Left lung (tissue), 10 donors: Measurements from ENCODE around the gene AASS. TPM values are rescaled to one million over a fixed set of nuclear protein-coding genes. Genes with fewer than 3 reads are reported as not detected.

ENCODE experiments used
- ATAC-seq: fragments of 200-7000 bp; cut with Tn5 transposase; one replicate; pipeline ENCODE4 v1.9.1; 2020; ENCODE audit warnings: moderate library complexity
- DNase-seq, 4 donors: peaks; one replicate each; pipeline ENCODE4 v3.0.0-alpha.2; 2013 to 2020
- H3K27ac ChIP-seq, 2 donors: fragments of 200-600 bp; sonication (generic) in 1 of 2; one replicate each; pipeline versions ENCODE4 v1.5.0 to v1.8.0; 2020 to 2021
- H3K27me3 ChIP-seq, 2 donors: fragments of 200-600 bp; sonication (generic) in 1 of 2; one replicate each; pipeline versions ENCODE4 v1.5.0 to v1.8.0; 2020 to 2021
- H3K36me3 ChIP-seq, 2 donors: fragments of 200-600 bp; sonication (generic) in 1 of 2; one replicate each; pipeline versions ENCODE4 v1.5.0 to v1.8.0; 2020 to 2021
- H3K4me1 ChIP-seq, 2 donors: fragments of 200-600 bp; one replicate each; pipeline ENCODE4 v1.8.0; 2021
- H3K4me3 ChIP-seq, 2 donors: fragments of 200-600 bp; sonication (generic) in 1 of 2; one replicate each; pipeline versions ENCODE4 v1.5.0 to v1.8.0; 2020 to 2021; ENCODE audit warnings: mild to moderate bottlenecking in 1 of 2
- H3K9me3 ChIP-seq, 2 donors: fragments of 200-600 bp; sonication (generic) in 1 of 2; one replicate each; pipeline versions ENCODE4 v1.5.0 to v1.8.0; 2020 to 2021
- intact Hi-C, 2 donors: fragments of 100-400 bp; cut with DNase I; formaldehyde crosslinking; loops; one replicate each; pipeline versions ENCODE4 v1.11.2 to v1.14.2; 2022
- polyA plus RNA-seq, 6 donors: library from polyadenylated mRNA; unstranded; fragments of 120-200 nt; gene quantifications; one replicate each; pipeline ENCODE4 v1.2.1, GENCODE V29; 2013; ENCODE audit not compliant: insufficient read length in 6 of 6
- total RNA-seq, 2 donors: library from RNA; stranded (reverse); fragmentation: NEBNext Ultra II Directional; extraction: Animal tissue kit (Norgen Biotek cat#: 25700); gene quantifications; one replicate each; pipeline ENCODE4 v1.2.1, GENCODE V29; 2021
- TF ChIP-seq, protein P1 (sequence below), 2 donors: fragments of 200-600 bp; sonication (generic) in 1 of 2; IDR thresholded peaks; one replicate each; pipeline versions ENCODE4 v1.5.0 to v1.8.0; 2021; ENCODE audit warnings: antibody characterized with exemption in 2 of 2
- donor health status: DM: no; HTN: yes; CAD: no.
- donor health status: DM: no; HTN: no; CAD: no.

Gene AASS
- total and polyA plus RNA-seq, 8 donors, result 27.4 to 70.5 (median 59.5) TPM

DNA sequence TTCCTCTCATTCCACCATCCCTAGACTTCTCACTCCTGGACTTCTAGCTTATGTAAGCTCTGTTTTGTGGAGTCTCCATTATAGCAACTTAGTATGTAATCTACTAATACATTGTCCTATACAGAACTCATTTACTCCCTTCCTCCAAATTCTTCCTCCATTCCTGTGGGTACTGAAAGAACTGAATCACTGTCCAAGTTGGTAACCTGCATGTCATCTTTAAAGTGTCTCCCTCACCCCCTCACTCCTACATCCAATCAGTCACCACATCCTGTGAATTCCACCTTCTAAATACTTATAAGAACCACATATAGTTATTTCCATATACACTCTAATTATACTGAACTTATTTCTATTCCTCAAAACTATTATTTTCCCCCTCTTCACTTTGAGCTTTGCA is 20.3 kb downstream of the AASS start:
- no peaks in the 10 kb centered on the region for H3K4me1 ChIP-seq
- no peak for DNase-seq
- intact Hi-C loops, result no loop called here
- no peak for ATAC-seq
- H3K27ac ChIP-seq, result no peak overlapping the region
- H3K9me3 ChIP-seq, result no peaks in the 10 kb centered on the region
- TF ChIP-seq, protein P1, sequence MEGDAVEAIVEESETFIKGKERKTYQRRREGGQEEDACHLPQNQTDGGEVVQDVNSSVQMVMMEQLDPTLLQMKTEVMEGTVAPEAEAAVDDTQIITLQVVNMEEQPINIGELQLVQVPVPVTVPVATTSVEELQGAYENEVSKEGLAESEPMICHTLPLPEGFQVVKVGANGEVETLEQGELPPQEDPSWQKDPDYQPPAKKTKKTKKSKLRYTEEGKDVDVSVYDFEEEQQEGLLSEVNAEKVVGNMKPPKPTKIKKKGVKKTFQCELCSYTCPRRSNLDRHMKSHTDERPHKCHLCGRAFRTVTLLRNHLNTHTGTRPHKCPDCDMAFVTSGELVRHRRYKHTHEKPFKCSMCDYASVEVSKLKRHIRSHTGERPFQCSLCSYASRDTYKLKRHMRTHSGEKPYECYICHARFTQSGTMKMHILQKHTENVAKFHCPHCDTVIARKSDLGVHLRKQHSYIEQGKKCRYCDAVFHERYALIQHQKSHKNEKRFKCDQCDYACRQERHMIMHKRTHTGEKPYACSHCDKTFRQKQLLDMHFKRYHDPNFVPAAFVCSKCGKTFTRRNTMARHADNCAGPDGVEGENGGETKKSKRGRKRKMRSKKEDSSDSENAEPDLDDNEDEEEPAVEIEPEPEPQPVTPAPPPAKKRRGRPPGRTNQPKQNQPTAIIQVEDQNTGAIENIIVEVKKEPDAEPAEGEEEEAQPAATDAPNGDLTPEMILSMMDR (IDR thresholded peaks at IDR 0.05), result no peak
- no peaks in the 10 kb centered on the region for H3K27me3 ChIP-seq
- peaks cover 0 to 8% of the 10 kb centered on the region in 2 donors for H3K36me3 ChIP-seq
- no peak overlapping the region for H3K4me3 ChIP-seq

DNA sequence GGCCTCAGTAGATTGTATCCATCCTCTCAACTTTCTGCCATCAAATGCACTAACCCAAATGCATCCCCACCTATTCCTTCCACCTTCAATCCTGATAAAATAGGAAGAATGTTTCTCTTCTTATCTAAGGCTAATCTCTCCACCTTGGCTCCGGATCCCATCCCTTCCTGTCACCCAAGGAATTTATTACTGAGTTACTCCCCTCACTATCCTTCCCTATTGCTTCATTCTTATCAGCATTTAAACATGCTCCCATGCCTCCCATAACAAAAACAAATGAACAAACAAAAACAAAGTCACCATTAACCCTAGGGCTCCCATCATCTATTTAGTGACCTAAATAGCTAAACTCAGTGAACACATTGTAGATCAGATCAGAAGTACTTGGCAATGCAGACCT is 25.3 kb downstream of the AASS start:
- no peak for ATAC-seq
- Histone ChIP-seq H3K4me1 (no peaks in the 10 kb centered on the region), H3K9me3 (no peaks in the 10 kb centered on the region), H3K27me3 (no peaks in the 10 kb centered on the region), H3K4me3 (no peak overlapping the region), H3K36me3 (peaks cover 0 to 35% of the 10 kb centered on the region in 2 donors), H3K27ac (no peak overlapping the region)
- TF ChIP-seq, protein P1 (IDR thresholded peaks at IDR 0.05), result no peak
- intact Hi-C loops, result no loop called here
- no peak for DNase-seq

DNA sequence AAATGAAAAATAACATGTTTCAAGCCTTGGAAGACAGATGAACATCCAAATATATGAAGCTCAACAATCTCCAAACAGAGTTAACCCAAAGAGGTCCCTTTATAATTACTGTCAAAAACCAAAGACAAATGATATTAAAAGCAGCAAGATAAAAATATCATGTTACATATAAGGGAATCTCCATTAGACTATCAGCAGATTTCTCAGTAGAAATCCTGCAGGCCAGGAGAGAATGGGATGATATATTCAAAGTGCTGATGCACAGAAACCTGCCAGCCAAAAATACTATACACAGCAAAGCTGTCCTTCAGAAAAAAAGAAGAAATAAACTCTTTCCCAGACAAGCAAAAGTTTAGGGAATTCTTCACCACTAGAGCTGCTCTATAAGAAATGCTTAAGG is 41.0 kb downstream of the AASS start:
- H3K27ac ChIP-seq, result no peak overlapping the region
- H3K27me3 ChIP-seq, result no peaks in the 10 kb centered on the region
- peaks cover 0 to 39% of the 10 kb centered on the region in 2 donors for H3K36me3 ChIP-seq
- no peaks in the 10 kb centered on the region for H3K4me1 ChIP-seq
- peaks cover 0 to 34% of the 10 kb centered on the region in 2 donors for H3K9me3 ChIP-seq
- ATAC-seq (no peak), DNase-seq (no peak)
- intact Hi-C loops, result no loop called here
- no peak overlapping the region for H3K4me3 ChIP-seq
- TF ChIP-seq, protein P1 (IDR thresholded peaks at IDR 0.05), result no peak

DNA sequence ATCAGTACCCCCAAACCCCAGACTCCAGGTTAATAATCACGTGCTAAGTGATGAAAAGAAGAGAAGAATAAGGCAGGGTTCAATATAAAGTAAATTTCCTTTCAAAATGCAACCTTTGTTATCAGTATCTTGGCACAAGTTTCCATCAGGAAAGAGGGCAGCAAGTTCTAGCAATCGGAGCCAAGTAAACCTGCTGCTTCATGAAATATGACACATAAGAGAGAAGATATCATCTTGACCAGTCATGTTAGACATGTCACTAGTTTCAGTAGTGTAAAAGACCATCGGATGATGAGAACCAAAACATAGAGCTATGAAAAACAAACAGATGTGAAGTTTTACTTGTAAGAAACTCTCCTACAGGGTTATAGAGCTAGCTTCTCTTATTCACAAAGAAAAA is 44.0 kb downstream of the AASS start:
- no peak for ATAC-seq
- Histone ChIP-seq H3K9me3 (peaks cover 0 to 25% of the 10 kb centered on the region in 2 donors), H3K27me3 (no peaks in the 10 kb centered on the region), H3K4me1 (no peaks in the 10 kb centered on the region), H3K36me3 (peaks cover 0 to 31% of the 10 kb centered on the region in 2 donors), H3K27ac (no peak overlapping the region), H3K4me3 (no peak overlapping the region)
- no peak for DNase-seq
- TF ChIP-seq, protein P1 (IDR thresholded peaks at IDR 0.05), result no peak
- intact Hi-C loops, result no loop called here

DNA sequence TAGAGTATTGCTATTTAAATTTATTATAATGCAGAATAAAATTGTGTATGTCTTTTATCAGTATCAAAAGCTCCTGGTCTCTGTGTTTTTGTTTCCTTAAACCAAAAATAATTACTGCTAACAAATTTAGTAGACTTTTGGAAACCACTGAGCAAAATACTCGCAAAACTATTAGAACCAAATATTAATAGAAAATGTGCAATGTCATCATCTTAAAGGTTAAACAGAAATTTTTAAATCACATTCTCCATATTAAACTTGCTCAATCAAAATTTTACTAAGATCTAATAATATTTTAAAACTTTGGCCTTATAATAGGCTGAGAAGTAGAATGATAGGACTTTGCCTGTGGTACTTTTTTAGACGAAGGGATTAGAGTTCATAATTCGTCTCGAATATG is 48.4 kb downstream of the AASS start:
- no peak overlapping the region for H3K27ac ChIP-seq
- intact Hi-C loops, result no loop called here
- H3K36me3 ChIP-seq, result peaks cover 0 to 7% of the 10 kb centered on the region in 2 donors
- DNase-seq (no peak), ATAC-seq (no peak)
- no peaks in the 10 kb centered on the region for H3K27me3 ChIP-seq
- H3K4me1 ChIP-seq, result no peaks in the 10 kb centered on the region
- no peak overlapping the region for H3K4me3 ChIP-seq
- no peaks in the 10 kb centered on the region for H3K9me3 ChIP-seq
- TF ChIP-seq, protein P1 (IDR thresholded peaks at IDR 0.05), result no peak
